ENCODE measurements around the gene SCN10A.

DNA sequence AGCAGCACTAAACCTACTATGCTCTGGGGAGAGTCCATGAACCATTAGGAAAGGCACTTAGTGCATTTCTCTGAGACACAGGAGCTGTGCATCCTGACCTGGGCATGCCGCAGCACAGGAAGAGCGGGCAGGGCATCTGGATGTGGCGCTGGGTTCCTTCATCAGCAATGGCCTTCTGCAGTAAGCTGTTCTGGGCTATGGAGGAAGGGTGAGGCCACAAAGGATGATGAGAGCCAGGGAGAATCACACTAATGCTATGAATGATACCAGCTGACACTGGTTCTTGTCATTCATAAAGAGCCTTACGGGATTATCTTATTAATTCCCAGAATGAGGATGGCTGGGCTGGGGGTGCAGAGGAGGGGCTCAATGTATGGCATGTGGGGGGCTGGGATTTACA lies 12.7 kb upstream of the SCN10A start:
- TF ChIP-seq, protein P1, sequence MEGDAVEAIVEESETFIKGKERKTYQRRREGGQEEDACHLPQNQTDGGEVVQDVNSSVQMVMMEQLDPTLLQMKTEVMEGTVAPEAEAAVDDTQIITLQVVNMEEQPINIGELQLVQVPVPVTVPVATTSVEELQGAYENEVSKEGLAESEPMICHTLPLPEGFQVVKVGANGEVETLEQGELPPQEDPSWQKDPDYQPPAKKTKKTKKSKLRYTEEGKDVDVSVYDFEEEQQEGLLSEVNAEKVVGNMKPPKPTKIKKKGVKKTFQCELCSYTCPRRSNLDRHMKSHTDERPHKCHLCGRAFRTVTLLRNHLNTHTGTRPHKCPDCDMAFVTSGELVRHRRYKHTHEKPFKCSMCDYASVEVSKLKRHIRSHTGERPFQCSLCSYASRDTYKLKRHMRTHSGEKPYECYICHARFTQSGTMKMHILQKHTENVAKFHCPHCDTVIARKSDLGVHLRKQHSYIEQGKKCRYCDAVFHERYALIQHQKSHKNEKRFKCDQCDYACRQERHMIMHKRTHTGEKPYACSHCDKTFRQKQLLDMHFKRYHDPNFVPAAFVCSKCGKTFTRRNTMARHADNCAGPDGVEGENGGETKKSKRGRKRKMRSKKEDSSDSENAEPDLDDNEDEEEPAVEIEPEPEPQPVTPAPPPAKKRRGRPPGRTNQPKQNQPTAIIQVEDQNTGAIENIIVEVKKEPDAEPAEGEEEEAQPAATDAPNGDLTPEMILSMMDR (IDR thresholded peaks at IDR 0.05) = no peak
- TF ChIP-seq EP300 (IDR thresholded peaks at IDR 0.05) = no peak
- no peak for TF ChIP-seq POLR2A (IDR thresholded peaks at IDR 0.05)

Measured in tibial nerve (tissue), 4 donors.